CD14-positive monocyte (primary cell): ENCODE measurements around the gene MLYCD. TPM values are rescaled to one million over a fixed set of nuclear protein-coding genes. Genes with fewer than 3 reads are reported as not detected.

Experiments
- DNase-seq, 3 donors: peaks; one replicate each; pipeline ENCODE4 v3.0.0-alpha.2; 2011 to 2022
- H2AFZ ChIP-seq: 2 replicates; pipeline ENCODE4 v1.6.0; 2012; ENCODE audit warnings: mild to moderate bottlenecking, low read depth, low read length, inconsistent platforms; ENCODE audit not compliant: insufficient read depth, poor library complexity, severe bottlenecking
- H3K27ac ChIP-seq, 2 donors: 1 replicate in 1 of 2; 2 replicates in 1 of 2; pipeline ENCODE4 v1.5.1; 2012 to 2013; ENCODE audit warnings: low read length in 2 of 2, control low read depth in 1 of 2, inconsistent platforms in 1 of 2, low read depth in 1 of 2, mild to moderate bottlenecking in 1 of 2
- H3K27me3 ChIP-seq, 2 donors: one replicate each; pipeline versions ENCODE4 v1.6.0 to v1.6.1; 2011 to 2013; ENCODE audit warnings: low read length in 2 of 2; ENCODE audit not compliant: control insufficient read depth in 2 of 2, insufficient read depth in 2 of 2
- H3K36me3 ChIP-seq, 2 donors: replicated peaks in 1 of 2; 1 replicate in 1 of 2; 2 replicates in 1 of 2; pipeline versions ENCODE4 v1.5.1 to v1.6.1; 2012 to 2013; ENCODE audit warnings: low read length in 2 of 2, control low read depth in 1 of 2, inconsistent platforms in 1 of 2, mild to moderate bottlenecking in 1 of 2; ENCODE audit not compliant: insufficient read depth in 2 of 2, control insufficient read depth in 1 of 2
- H3K4me1 ChIP-seq, 2 donors: 1 replicate in 1 of 2; 2 replicates in 1 of 2; pipeline versions ENCODE4 v1.5.1 to v1.6.1; 2012 to 2013; ENCODE audit warnings: low read length in 2 of 2, control low read depth in 1 of 2, inconsistent platforms in 1 of 2, mild to moderate bottlenecking in 1 of 2, moderate library complexity in 1 of 2; ENCODE audit not compliant: insufficient read depth in 2 of 2, control insufficient read depth in 1 of 2
- H3K4me2 ChIP-seq: replicated peaks from 2 replicates; pipeline ENCODE3; 2012; ENCODE audit warnings: low read length, moderate library complexity, mild to moderate bottlenecking; ENCODE audit not compliant: poor library complexity, severe bottlenecking; ENCODE audit errors: extremely low read depth
- H3K4me3 ChIP-seq, 3 experiments: fragments of 200-600 bp in 1 of 3; sonication (generic) in 1 of 3; replicated peaks in 1 of 3; 1 replicate in 2 of 3; 2 replicates in 1 of 3; pipeline ENCODE4 v1.5.1; 2011 to 2013; ENCODE audit warnings: low read length in 3 of 3, mild to moderate bottlenecking in 3 of 3, control low read depth in 2 of 3, low read depth in 2 of 3, inconsistent platforms in 1 of 3, moderate library complexity in 1 of 3
- H3K79me2 ChIP-seq: 2 replicates; pipeline ENCODE4 v1.6.0; 2012; ENCODE audit warnings: mild to moderate bottlenecking, control low read depth, inconsistent platforms, low read length, moderate library complexity; ENCODE audit not compliant: insufficient read depth
- H3K9ac ChIP-seq: 2 replicates; pipeline ENCODE4 v1.6.0; 2017; ENCODE audit warnings: low read length, mild to moderate bottlenecking; ENCODE audit not compliant: insufficient read depth, poor library complexity, severe bottlenecking
- H3K9me3 ChIP-seq, 2 donors: replicated peaks in 1 of 2; 1 replicate in 1 of 2; 2 replicates in 1 of 2; pipeline versions ENCODE4 v1.5.1 to v1.6.1; 2012 to 2013; ENCODE audit warnings: low read length in 2 of 2, control low read depth in 1 of 2; ENCODE audit not compliant: control insufficient read depth in 1 of 2, insufficient read depth in 1 of 2
- H4K20me1 ChIP-seq: 2 replicates; pipeline ENCODE4 v1.6.0; 2012; ENCODE audit warnings: mild to moderate bottlenecking, low read length, control low read depth, moderate library complexity; ENCODE audit not compliant: insufficient read depth
- H3K27ac Mint-ChIP-seq, 7 donors: one replicate each; pipeline ENCODE4 v1.8.0; 2020; ENCODE audit warnings: mild to moderate bottlenecking in 7 of 7, mixed read lengths in 7 of 7, moderate library complexity in 6 of 7, inconsistent platforms in 2 of 7
- H3K27me3 Mint-ChIP-seq, 3 donors: one replicate each; pipeline ENCODE4 v1.8.0; 2021 to 2022; ENCODE audit warnings: low read depth in 3 of 3, mild to moderate bottlenecking in 3 of 3, mixed read lengths in 3 of 3, moderate library complexity in 3 of 3, inconsistent platforms in 1 of 3
- H3K36me3 Mint-ChIP-seq, 2 donors: one replicate each; pipeline ENCODE4 v1.8.0; 2020; ENCODE audit warnings: mixed read lengths in 2 of 2, inconsistent platforms in 1 of 2, mild to moderate bottlenecking in 1 of 2
- H3K4me1 Mint-ChIP-seq: one replicate; pipeline ENCODE4 v1.8.0; 2020; ENCODE audit warnings: mild to moderate bottlenecking, mixed read lengths
- H3K4me3 Mint-ChIP-seq, 2 donors: one replicate each; pipeline ENCODE4 v1.8.0; 2020; ENCODE audit warnings: mild to moderate bottlenecking in 2 of 2, mixed read lengths in 2 of 2, moderate library complexity in 1 of 2
- H3K9me3 Mint-ChIP-seq, 7 donors: one replicate each; pipeline ENCODE4 v1.8.0; 2020 to 2022; ENCODE audit warnings: mixed read lengths in 7 of 7, mild to moderate bottlenecking in 6 of 7, moderate library complexity in 6 of 7, inconsistent platforms in 2 of 7
- CTCF ChIP-seq: fragments of 200-600 bp; IDR thresholded peaks from one replicate; pipeline ENCODE4 v1.8.0; 2022; ENCODE audit warnings: antibody characterized with exemption, mild to moderate bottlenecking
- WGBS: methylation state at CpG from one replicate; pipeline ENCODE4 v1.1.5; 2013; ENCODE audit warnings: missing lambda C conversion rate; ENCODE audit not compliant: insufficient coverage; 5-methylcytosine and 5-hydroxymethylcytosine counted together
- intact Hi-C, 2 donors: fragments of 100-400 bp; cut with micrococcal nuclease; formaldehyde crosslinking; loops; one replicate each; pipeline versions ENCODE4 v1.15.0 to v1.15.1; 2023
- polyA plus RNA-seq, 3 donors: library from polyadenylated mRNA; depleted of rRNA in 1 of 3; unstranded in 2 of 3; stranded (reverse) in 1 of 3; fragments of 300-500 nt in 2 of 3; fragments of >200 nt in 1 of 3; fragmentation: Illumina TruSeq in 2 of 3; gene quantifications; 1 replicate in 2 of 3; 2 replicates in 1 of 3; pipeline ENCODE4 v1.2.3, GENCODE V29; 2012 to 2021

Gene MLYCD
- polyA plus RNA-seq, 3 donors: 1.2 to 2.4 (median 1.3) TPM

- H3K4me1 Mint-ChIP-seq: peaks cover 7% of the 10 kb centered on the region
- no peak overlapping the region for H3K27ac Mint-ChIP-seq
- no peak for TF ChIP-seq CTCF
These were observed 44.5 kb upstream of the MLYCD start for GRCh38 chr16:83854420-83854819.

GRCh38 chr16:83856792-83857191 lies 42.1 kb upstream of the MLYCD start:
- peaks cover 3 to 11% (median 7%) of the 10 kb centered on the region in 3 donors for H3K27me3 Mint-ChIP-seq

More at GRCh38 chr16:83854420-83854819, 44.5 kb upstream of the MLYCD start:
- WGBS: 93% methylated on average over 6 of the region's 9 CpGs
- Histone ChIP-seq H3K36me3 (no peaks in the 10 kb centered on the region), H3K9me3 (no peaks in the 10 kb centered on the region), H3K4me1 (peaks cover 4% of the 10 kb centered on the region in 2 donors), H3K4me3 (no peak overlapping the region), H3K79me2 (no peaks in the 10 kb centered on the region), H2AFZ (no peak overlapping the region), H4K20me1 (no peaks in the 10 kb centered on the region), H3K4me2 (no peak overlapping the region), H3K9ac (no peak overlapping the region), H3K27ac (no peak overlapping the region), H3K27me3 (no peaks in the 10 kb centered on the region)
- H3K4me3 Mint-ChIP-seq: no peak overlapping the region
- DNase-seq: no peak
- intact Hi-C loops: no loop called here
- H3K9me3 Mint-ChIP-seq: peaks cover 0 to 3% (median 0%) of the 10 kb centered on the region in 7 donors
- H3K36me3 Mint-ChIP-seq: no peaks in the 10 kb centered on the region
- peaks cover 3 to 7% (median 7%) of the 10 kb centered on the region in 3 donors for H3K27me3 Mint-ChIP-seq

More at GRCh38 chr16:83856792-83857191, 42.1 kb upstream of the MLYCD start:
- Histone ChIP-seq H3K27me3 (no peaks in the 10 kb centered on the region), H3K4me3 (no peak overlapping the region), H4K20me1 (no peaks in the 10 kb centered on the region), H3K27ac (no peak overlapping the region), H3K79me2 (no peaks in the 10 kb centered on the region), H3K4me1 (no peaks in the 10 kb centered on the region), H3K36me3 (no peaks in the 10 kb centered on the region), H3K9me3 (no peaks in the 10 kb centered on the region), H3K9ac (no peak overlapping the region), H3K4me2 (no peak overlapping the region), H2AFZ (no peak overlapping the region)
- no peak overlapping the region for H3K4me3 Mint-ChIP-seq
- DNase-seq: no peak
- WGBS: no CpG with 5 or more reads among the region's 4 CpGs
- intact Hi-C loops: no loop called here
- no peaks in the 10 kb centered on the region for H3K36me3 Mint-ChIP-seq
- no peaks in the 10 kb centered on the region for H3K4me1 Mint-ChIP-seq
- TF ChIP-seq CTCF: no peak
- H3K9me3 Mint-ChIP-seq: peaks cover 0 to 3% (median 0%) of the 10 kb centered on the region in 7 donors
- no peak overlapping the region for H3K27ac Mint-ChIP-seq
